KG1 (cell line): ENCODE results near the gene HOXC11.

Source experiments
- DNase-seq: peaks from one replicate; lab custom pipeline; 2025; lab: John Stamatoyannopoulos, UW

Gene HOXC11

DNA sequence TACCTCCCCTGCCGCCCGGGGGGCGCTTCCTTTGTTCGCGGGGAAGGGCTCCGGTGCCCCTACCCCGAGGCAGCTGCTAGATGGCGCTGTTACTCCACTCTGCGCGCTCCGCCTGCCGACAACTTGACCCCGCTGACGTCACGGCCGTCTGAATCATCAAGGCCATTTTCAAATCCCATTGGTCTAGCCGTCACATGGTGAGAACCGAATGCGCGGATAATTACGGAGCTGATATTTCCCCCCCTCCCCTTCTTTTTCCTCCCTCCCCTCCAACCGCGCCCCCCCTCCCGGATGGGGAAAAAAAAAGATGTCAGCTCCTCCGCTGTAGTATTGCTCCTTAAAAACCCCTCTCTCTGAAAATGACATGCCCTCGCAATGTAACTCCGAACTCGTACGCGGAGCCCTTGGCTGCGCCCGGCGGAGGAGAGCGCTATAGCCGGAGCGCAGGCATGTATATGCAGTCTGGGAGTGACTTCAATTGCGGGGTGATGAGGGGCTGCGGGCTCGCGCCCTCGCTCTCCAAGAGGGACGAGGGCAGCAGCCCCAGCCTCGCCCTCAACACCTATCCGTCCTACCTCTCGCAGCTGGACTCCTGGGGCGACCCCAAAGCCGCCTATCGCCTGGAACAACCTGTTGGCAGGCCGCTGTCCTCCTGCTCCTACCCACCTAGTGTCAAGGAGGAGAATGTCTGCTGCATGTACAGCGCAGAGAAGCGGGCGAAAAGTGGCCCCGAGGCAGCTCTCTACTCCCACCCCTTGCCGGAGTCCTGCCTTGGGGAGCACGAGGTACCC is 12.2 kb downstream of the HOXC11 start, which contains the start of gene HOXC10:
Gene HOXC10, plus strand, starts transcription at position 246 of the 791 bp plus-strand sequence. Its CDS starts 114 bp downstream, at position 360.
- DNase-seq = no peak

- DNase-seq = no peak
Observed at GRCh38 chr12:53985692-53985993, 12.7 kb downstream of the HOXC11 start.

- DNase-seq = no peak
Observed at GRCh38 chr12:53985994-53986685, 13.2 kb downstream of the HOXC11 start.

- no peak for DNase-seq
Observed at GRCh38 chr12:53986686-53987483, 14.0 kb downstream of the HOXC11 start.

DNA sequence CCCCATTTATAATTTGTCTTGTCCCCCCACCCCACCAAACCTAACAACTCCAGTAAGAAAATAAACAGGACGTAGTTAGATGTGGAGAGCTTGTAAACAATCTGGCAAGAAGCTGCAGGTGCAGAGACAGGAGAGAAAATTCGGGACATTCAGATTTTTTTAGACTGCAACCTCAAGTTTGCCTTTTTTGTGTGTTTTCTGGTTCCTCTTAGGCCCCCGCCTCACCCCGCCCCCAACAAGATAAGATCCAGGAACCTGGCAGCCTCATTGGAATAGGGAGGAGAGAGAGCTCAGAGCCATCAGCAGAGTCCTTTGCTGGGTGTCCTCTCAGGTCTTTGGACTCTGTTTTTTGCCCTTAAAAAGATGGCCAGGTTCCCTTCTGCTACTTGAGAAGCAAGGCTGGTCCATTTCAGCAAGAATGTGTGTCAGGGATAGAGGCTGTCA is 14.9 kb downstream of the HOXC11 start:
- DNase-seq = no peak

- no peak for DNase-seq
Observed at GRCh38 chr12:53988541-53989226, 15.8 kb downstream of the HOXC11 start.

GRCh38 chr12:53989227-53990113 is 16.5 kb downstream of the HOXC11 start:
- no peak for DNase-seq

DNA sequence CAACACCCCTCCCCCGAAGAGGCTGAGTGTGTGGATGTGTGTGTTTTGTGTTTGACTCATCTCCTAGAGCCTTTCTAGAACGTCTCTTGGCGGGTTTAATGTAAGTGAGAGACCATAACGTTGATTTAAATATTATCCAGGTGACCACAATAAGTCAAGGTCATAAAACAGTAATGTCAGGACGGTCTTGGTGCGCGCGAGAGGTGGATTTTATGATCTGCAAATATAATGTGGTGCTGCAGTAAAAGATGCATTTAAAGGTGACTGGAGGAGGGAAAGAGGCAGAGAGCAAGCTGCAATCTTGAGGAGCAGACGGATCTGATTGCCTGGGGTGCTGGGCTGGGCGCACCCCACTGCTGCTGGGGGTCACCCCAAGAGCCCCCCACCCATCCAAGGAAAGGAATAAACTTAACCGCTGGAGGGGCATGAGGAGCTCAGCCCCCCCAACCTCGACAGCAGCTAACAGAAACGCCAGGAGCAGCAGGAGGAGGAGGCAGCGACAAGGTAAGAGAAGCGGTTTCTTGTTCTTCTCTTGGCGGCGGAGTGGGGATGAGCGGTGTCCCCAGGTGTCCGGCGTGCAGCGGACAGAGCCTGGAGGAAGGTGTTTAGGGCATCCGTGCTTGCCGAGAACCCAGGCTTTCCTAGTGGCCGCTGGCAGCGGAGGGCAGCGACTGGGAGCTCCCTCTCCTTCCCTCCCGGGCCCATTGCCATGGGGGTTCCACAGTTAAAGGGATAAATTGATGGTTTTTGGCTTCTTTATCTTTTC is 17.6 kb downstream of the HOXC11 start:
- DNase-seq = no peak

- no peak for DNase-seq
Observed at GRCh38 chr12:53991077-53991460, 18.1 kb downstream of the HOXC11 start.

GRCh38 chr12:53992377-53992889 is 19.5 kb downstream of the HOXC11 start:
- DNase-seq = no peak

DNA sequence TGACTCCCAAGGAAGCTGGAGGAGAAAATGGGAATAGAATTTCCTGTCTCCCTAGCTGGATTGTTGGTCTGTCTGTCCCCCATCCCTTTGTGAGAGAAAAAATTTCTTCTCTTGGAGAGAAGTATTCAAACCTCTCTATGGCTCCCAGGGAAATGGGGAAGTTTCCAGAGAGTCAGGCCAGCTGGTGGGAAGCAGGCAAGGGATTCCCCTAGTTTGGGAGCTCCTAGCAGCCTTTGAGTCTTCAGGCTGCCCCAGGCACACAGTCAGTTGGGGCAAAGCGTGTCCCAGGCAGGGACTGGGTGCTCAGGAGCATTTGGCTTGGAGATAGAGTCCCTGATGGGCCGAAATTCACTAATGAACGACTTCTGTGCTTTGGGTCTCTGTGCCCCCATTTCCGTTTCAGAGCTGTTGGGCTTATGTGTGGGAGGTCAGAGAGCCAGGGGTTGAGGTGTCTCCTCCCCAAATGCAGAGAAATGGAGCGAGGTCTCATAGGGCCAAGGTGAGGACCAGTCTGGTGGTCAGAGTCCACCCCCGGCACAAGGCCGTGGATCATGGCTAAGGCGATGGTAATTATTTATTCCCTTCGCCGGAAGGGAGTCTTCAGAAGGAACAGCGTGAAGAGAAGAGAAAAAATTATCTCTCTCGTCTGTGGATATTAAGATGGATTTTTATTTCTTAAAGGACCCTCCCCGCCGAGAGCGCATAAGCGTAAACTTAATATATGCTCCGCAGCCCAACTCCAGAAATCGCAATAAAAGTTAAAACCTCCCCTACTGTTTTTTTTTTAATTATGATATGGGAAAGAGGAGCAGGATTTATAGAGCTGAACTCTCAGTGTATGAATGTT is 20.5 kb downstream of the HOXC11 start:
- DNase-seq = no peak

DNA sequence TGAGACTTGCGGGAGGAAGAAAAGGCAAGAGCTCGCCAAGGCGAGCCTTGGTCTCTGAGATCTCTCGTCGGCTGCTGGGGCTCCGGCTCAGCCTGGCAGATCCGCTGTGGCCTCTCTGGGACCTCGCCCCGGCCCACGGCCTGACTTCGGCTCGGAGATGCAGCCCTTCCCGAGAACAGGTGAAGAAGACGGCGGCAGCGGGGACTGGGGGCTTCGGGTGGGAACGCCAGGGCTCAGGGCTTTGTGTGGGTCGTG is 21.0 kb downstream of the HOXC11 start:
- no peak for DNase-seq

- no peak for DNase-seq
Observed at GRCh38 chr12:53994264-53995001, 21.5 kb downstream of the HOXC11 start.

GRCh38 chr12:53995002-53995377 is 22.1 kb downstream of the HOXC11 start:
- no peak for DNase-seq

GRCh38 chr12:53995378-53996239 is 22.7 kb downstream of the HOXC11 start:
- DNase-seq = no peak

DNA sequence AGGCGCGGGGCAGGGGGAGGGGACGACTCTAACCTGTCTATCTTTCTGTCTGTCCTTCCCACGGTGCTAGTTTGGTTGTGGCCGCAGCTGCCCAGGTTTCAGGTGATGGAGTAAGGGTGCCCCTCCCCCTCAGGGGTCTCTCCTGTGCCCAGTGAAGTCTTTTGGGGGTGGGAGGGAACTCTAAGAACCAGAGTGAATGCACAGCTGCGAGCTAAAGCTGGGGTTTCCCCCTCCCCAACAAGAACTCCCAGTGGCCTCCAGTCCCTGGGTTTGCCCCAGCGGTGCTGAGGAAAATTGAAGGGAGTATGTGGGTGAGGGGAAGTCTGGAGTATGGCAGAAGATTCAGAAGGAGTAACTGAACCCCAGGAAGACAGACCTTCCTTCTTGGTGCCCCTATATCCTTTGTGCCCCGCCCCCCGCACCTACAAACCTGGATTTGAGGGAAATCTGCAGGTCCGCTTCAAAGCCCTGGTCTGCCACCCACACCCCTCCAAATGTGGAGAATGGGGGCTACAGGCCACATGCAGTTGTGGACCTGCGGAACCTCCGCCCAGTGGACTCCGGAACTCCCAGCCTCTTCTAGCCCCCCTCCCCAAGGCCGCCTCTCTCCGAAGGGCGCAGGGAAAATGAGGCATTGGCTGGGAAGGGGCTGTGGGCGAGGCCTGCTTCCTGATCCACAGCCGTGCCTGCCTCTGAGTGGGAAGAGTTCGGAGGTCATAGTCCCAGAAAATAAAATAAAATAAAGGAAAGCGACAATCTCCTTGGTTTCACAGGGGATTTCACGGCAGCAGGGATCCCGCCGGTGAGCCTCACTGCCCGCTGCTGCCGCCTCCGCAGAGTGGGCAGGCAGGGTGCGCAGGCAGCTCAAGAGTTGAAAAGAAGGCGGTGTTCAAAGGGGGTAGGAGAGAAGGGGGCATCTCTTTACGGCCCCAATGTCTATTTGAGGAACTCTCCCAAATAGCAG is 23.6 kb downstream of the HOXC11 start:
- no peak for DNase-seq
